ENCODE results near the gene DOCK11.
"Not testable (repeated sequence)": the region's sequence is repeated elsewhere in the genome, so short reads cannot be mapped to it uniquely, and the experiment has no call there.

The DOCK11 gene

GRCh38 chrX:118716833-118717232 is 221.2 kb downstream of the DOCK11 start:
- not testable (repeated sequence) for H3K9me3 Mint-ChIP-seq; H3K4me3 Mint-ChIP-seq; ATAC-seq (replicated peaks; ENCODE audit: extremely low read depth, poor library complexity, severe bottlenecking); H3K4me1 Mint-ChIP-seq; H3K27me3 Mint-ChIP-seq; H3K27ac Mint-ChIP-seq (ENCODE audit: low read depth); DNase-seq (ENCODE audit: low spot score in 2 of 2); H3K36me3 Mint-ChIP-seq (ENCODE audit: insufficient read depth)

GRCh38 chrX:118717678-118718391 is 222.2 kb downstream of the DOCK11 start:
- ATAC-seq (replicated peaks; ENCODE audit: extremely low read depth, poor library complexity, severe bottlenecking) (no peak), DNase-seq (ENCODE audit: low spot score in 2 of 2) (no peak)
- Mint-ChIP-seq H3K36me3 (ENCODE audit: insufficient read depth) (no peaks in the 10 kb centered on the region), H3K27me3 (peaks cover 10% of the 10 kb centered on the region), H3K9me3 (no peaks in the 10 kb centered on the region), H3K4me1 (no peaks in the 10 kb centered on the region), H3K27ac (ENCODE audit: low read depth) (no peak overlapping the region), H3K4me3 (no peak overlapping the region)

GRCh38 chrX:118718737-118719136 is 223.1 kb downstream of the DOCK11 start:
- no peak for ATAC-seq (replicated peaks; ENCODE audit: extremely low read depth, poor library complexity, severe bottlenecking)
- Mint-ChIP-seq H3K27ac (ENCODE audit: low read depth) (no peak overlapping the region), H3K4me3 (no peak overlapping the region), H3K9me3 (no peaks in the 10 kb centered on the region), H3K4me1 (no peaks in the 10 kb centered on the region), H3K36me3 (ENCODE audit: insufficient read depth) (no peaks in the 10 kb centered on the region), H3K27me3 (peaks cover 10% of the 10 kb centered on the region)
- DNase-seq (ENCODE audit: low spot score in 2 of 2): no peak

GRCh38 chrX:118720058-118720707 is 224.6 kb downstream of the DOCK11 start:
- Mint-ChIP-seq H3K4me1 (no peaks in the 10 kb centered on the region), H3K27me3 (peaks cover 22% of the 10 kb centered on the region), H3K36me3 (ENCODE audit: insufficient read depth) (no peaks in the 10 kb centered on the region), H3K27ac (ENCODE audit: low read depth) (no peak overlapping the region), H3K4me3 (no peak overlapping the region), H3K9me3 (no peaks in the 10 kb centered on the region)
- DNase-seq (ENCODE audit: low spot score in 2 of 2): no peak
- no peak for ATAC-seq (replicated peaks; ENCODE audit: extremely low read depth, poor library complexity, severe bottlenecking)

- Mint-ChIP-seq H3K36me3 (ENCODE audit: insufficient read depth) (no peaks in the 10 kb centered on the region), H3K4me3 (no peak overlapping the region), H3K4me1 (peaks cover 4% of the 10 kb centered on the region), H3K9me3 (no peaks in the 10 kb centered on the region), H3K27ac (ENCODE audit: low read depth) (no peak overlapping the region), H3K27me3 (peaks cover 31% of the 10 kb centered on the region)
- ATAC-seq (replicated peaks; ENCODE audit: extremely low read depth, poor library complexity, severe bottlenecking): no peak
- no peak for DNase-seq (ENCODE audit: low spot score in 2 of 2)
Measured at GRCh38 chrX:118723376-118723775, 227.8 kb downstream of the DOCK11 start.

GRCh38 chrX:118724365-118724764 is 228.8 kb downstream of the DOCK11 start:
- Mint-ChIP-seq H3K9me3 (no peaks in the 10 kb centered on the region), H3K27ac (ENCODE audit: low read depth) (no peak overlapping the region), H3K36me3 (ENCODE audit: insufficient read depth) (no peaks in the 10 kb centered on the region), H3K4me3 (no peak overlapping the region), H3K4me1 (peaks cover 4% of the 10 kb centered on the region), H3K27me3 (peaks cover 31% of the 10 kb centered on the region)
- DNase-seq (ENCODE audit: low spot score in 2 of 2) (no peak), ATAC-seq (replicated peaks; ENCODE audit: extremely low read depth, poor library complexity, severe bottlenecking) (no peak)

GRCh38 chrX:118724775-118725174 is 229.2 kb downstream of the DOCK11 start:
- Mint-ChIP-seq H3K27ac (ENCODE audit: low read depth) (no peak overlapping the region), H3K27me3 (peaks cover 32% of the 10 kb centered on the region), H3K9me3 (no peaks in the 10 kb centered on the region), H3K36me3 (ENCODE audit: insufficient read depth) (no peaks in the 10 kb centered on the region), H3K4me3 (no peak overlapping the region), H3K4me1 (peaks cover 4% of the 10 kb centered on the region)
- DNase-seq (ENCODE audit: low spot score in 2 of 2) (no peak), ATAC-seq (replicated peaks; ENCODE audit: extremely low read depth, poor library complexity, severe bottlenecking) (no peak)

- no peaks in the 10 kb centered on the region for H3K36me3 Mint-ChIP-seq (ENCODE audit: insufficient read depth)
- no peak for ATAC-seq (replicated peaks; ENCODE audit: extremely low read depth, poor library complexity, severe bottlenecking)
- peaks cover 40% of the 10 kb centered on the region for H3K27me3 Mint-ChIP-seq
- H3K4me1 Mint-ChIP-seq: peaks cover 4% of the 10 kb centered on the region
- H3K9me3 Mint-ChIP-seq: no peaks in the 10 kb centered on the region
- H3K27ac Mint-ChIP-seq (ENCODE audit: low read depth): no peak overlapping the region
- no peak for DNase-seq (ENCODE audit: low spot score in 2 of 2)
- peak overlapping the region; percentile 52 for H3K4me3 Mint-ChIP-seq
Measured at GRCh38 chrX:118726396-118726795, 230.8 kb downstream of the DOCK11 start.

- peaks cover 40% of the 10 kb centered on the region for H3K27me3 Mint-ChIP-seq
- no peaks in the 10 kb centered on the region for H3K36me3 Mint-ChIP-seq (ENCODE audit: insufficient read depth)
- no peak within 1 kb of the TSS for H3K27ac Mint-ChIP-seq (ENCODE audit: low read depth)
- DNase-seq (ENCODE audit: low spot score in 2 of 2): no peak
- peak within 1 kb of the TSS; percentile 52 for H3K4me3 Mint-ChIP-seq
- peaks cover 4% of the 10 kb centered on the region for H3K4me1 Mint-ChIP-seq
- no peak for ATAC-seq (replicated peaks; ENCODE audit: extremely low read depth, poor library complexity, severe bottlenecking)
- H3K9me3 Mint-ChIP-seq: no peaks in the 10 kb centered on the region
Measured at GRCh38 chrX:118726887-118727685, 231.5 kb downstream of the DOCK11 start, which contains the start of gene IL13RA1. IL13RA1 (plus strand) TSS chrX:118727606; CDS start chrX:118727639, 33 bp downstream.

GRCh38 chrX:118727686-118728339 is 232.2 kb downstream of the DOCK11 start:
- H3K36me3 Mint-ChIP-seq (ENCODE audit: insufficient read depth): no peaks in the 10 kb centered on the region
- H3K27me3 Mint-ChIP-seq: peaks cover 40% of the 10 kb centered on the region
- peak overlapping the region; percentile 45 for H3K4me3 Mint-ChIP-seq
- H3K4me1 Mint-ChIP-seq: peaks cover 4% of the 10 kb centered on the region
- ATAC-seq (replicated peaks; ENCODE audit: extremely low read depth, poor library complexity, severe bottlenecking): no peak
- H3K27ac Mint-ChIP-seq (ENCODE audit: low read depth): no peak overlapping the region
- DNase-seq (ENCODE audit: low spot score in 2 of 2): no peak
- H3K9me3 Mint-ChIP-seq: no peaks in the 10 kb centered on the region

GRCh38 chrX:118729042-118729652 is 233.5 kb downstream of the DOCK11 start:
- H3K27ac Mint-ChIP-seq (ENCODE audit: low read depth): no peak overlapping the region

More at GRCh38 chrX:118729042-118729652, 233.5 kb downstream of the DOCK11 start:
- no peak for DNase-seq (ENCODE audit: low spot score in 2 of 2)
- no peak overlapping the region for H3K4me3 Mint-ChIP-seq
- H3K27me3 Mint-ChIP-seq: peaks cover 38% of the 10 kb centered on the region
- no peaks in the 10 kb centered on the region for H3K9me3 Mint-ChIP-seq
- no peak for ATAC-seq (replicated peaks; ENCODE audit: extremely low read depth, poor library complexity, severe bottlenecking)
- no peaks in the 10 kb centered on the region for H3K36me3 Mint-ChIP-seq (ENCODE audit: insufficient read depth)
- H3K4me1 Mint-ChIP-seq: peaks cover 4% of the 10 kb centered on the region

Data from central memory CD8-positive, alpha-beta T cell (primary cell).